Measurements from ENCODE around the gene OR56B1.

The OR56B1 gene

DNA sequence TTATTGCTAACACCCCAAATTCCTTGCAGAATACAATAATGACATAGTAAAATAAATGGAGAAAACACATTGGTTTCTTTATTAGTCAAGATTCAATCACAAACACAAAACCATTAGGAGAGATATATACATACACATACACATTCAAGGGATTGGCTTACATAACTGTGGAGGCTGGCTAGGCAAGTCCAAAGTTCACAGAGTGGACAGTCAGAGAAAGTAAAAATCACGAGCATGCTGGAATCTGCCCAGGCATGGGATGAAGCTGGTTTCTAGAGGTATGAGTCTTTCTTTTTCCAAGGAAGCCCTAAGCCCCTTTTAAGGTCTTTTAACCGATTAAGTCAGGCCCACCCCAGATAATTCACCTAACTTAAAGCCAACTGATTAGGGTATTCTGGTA is 13.6 kb upstream of the OR56B1 start:
- no peak for DNase-seq (ENCODE audit: low read depth)

DNA sequence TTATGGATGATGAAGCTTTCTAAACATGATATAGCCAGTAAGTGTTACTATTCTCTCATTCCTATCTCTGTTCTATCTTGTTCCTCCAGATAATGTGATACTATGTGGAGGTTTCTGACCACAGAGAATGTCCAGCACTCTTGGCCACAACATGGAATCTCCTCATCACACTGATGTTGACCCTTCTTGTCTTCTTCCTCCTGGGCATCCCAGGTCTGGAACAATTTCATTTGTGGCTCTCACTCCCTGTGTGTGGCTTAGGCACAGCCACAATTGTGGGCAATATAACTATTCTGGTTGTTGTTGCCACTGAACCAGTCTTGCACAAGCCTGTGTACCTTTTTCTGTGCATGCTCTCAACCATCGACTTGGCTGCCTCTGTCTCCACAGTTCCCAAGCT is 9.9 kb upstream of the OR56B1 start:
- H3K4me3 ChIP-seq (ENCODE audit: low read depth, low read length): no peak overlapping the region
- no peak for DNase-seq (ENCODE audit: low read depth)

More for the DNA sequence above, 13.6 kb upstream of the OR56B1 start:
- H3K4me3 ChIP-seq (ENCODE audit: low read depth, low read length): no peak overlapping the region

- H3K4me3 ChIP-seq (ENCODE audit: low read depth, low read length): no peak overlapping the region
- no peak for DNase-seq (ENCODE audit: low read depth)
Measured at GRCh38 chr11:5727691-5728090, 8.6 kb upstream of the OR56B1 start.

DNA sequence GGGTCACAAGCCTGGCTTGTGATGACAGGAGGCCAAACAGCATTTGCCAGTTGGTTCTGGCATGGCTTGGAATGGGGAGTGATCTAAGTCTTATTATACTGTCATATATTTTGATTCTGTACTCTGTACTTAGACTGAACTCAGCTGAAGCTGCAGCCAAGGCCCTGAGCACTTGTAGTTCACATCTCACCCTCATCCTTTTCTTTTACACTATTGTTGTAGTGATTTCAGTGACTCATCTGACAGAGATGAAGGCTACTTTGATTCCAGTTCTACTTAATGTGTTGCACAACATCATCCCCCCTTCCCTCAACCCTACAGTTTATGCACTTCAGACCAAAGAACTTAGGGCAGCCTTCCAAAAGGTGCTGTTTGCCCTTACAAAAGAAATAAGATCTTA is 843 bp downstream of the OR56B1 start:
- peak; percentile 78 for DNase-seq (ENCODE audit: low read depth)
- no peak overlapping the region for H3K4me3 ChIP-seq (ENCODE audit: low read depth, low read length)

DNA sequence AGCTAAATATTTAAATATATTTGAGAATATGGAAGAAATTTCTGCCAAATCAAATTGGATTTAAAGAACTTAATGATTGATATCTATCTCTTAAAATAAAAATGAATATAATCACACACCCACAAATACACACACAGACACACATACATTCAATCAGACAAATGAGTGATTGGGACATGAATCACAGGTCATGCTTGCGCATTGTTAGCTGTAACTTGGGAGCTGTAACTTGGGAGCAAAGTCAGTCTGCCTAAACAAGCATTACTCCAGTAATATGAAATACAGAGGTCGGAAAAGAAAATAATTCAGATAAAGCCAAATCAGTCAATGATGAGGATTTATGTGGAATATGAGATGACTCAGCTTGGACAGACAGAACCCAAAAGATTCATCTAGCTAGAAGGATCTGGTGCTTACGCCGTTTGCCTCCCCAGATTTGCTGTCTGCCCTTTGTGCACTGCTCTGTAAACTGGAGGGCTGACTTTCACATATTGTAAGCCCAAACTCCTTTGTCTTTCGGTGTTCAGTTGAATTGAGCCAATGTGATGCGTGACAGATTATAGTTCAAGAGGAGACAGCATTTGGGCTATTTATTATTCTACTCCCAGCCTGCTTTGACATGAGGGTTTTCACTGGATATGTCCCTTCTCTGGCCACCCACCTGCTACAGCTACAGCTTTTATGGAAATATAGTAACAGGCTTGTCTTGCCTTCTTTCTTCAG is 1.6 kb downstream of the OR56B1 start:
- no peak for DNase-seq (ENCODE audit: low read depth)

DNA sequence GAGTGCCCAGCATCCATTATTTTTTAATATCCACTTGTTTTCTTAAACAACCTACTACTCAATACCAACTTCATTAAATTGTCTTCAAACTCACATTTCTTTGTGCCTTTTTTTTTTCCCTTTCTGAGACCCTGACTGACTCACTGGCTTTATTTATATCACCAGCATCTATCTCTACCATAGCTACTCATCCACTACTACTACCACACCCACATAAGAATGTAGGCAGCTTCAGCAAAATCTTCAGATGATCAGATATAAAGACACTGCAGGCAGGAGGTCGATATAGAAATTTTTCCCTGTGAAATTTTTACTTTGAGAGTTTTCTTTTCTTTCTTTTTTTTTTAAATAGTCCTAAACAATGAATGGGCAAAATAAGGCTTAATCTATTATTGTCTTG is 2.2 kb downstream of the OR56B1 start:
- DNase-seq (ENCODE audit: low read depth): no peak
- no peak overlapping the region for H3K4me3 ChIP-seq (ENCODE audit: low read depth, low read length)

More for the DNA sequence above, 1.6 kb downstream of the OR56B1 start:
- H3K4me3 ChIP-seq (ENCODE audit: low read depth, low read length): no peak overlapping the region

GRCh38 chr11:5746614-5747013 is 10.4 kb downstream of the OR56B1 start:
- no peak overlapping the region for H3K4me3 ChIP-seq (ENCODE audit: low read depth, low read length)
- no peak for DNase-seq (ENCODE audit: low read depth)

GRCh38 chr11:5749836-5750235 is 13.6 kb downstream of the OR56B1 start:
- no peak for DNase-seq (ENCODE audit: low read depth)
- H3K4me3 ChIP-seq (ENCODE audit: low read depth, low read length): no peak overlapping the region

DNA sequence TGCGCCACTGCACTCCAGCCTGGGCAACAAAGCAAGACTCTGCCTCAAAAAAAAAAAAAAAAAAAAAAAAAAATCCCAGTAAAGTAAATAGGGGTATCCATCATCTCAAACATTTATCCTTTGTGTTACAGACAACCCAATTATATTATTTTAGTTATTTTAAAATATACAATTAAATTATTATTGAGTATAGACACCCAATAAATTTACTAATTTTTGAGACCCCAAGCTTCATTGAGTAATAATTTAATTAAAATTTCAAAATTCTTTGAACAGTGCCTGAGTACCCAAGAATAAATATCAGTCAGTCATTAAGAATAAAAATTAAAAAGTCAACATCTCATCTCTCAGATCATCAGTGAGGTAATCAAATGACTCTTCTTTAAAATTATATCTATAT is 17.7 kb downstream of the OR56B1 start, which contains the start of gene OR52N4:
Gene OR52N4, plus strand, starts transcription at position 301 of the 400 bp plus-strand sequence. CDS start 498 bp downstream, outside the sequence.
- no peak within 1 kb of the TSS for H3K4me3 ChIP-seq (ENCODE audit: low read depth, low read length)
- DNase-seq (ENCODE audit: low read depth): no peak

- no peak overlapping the region for H3K4me3 ChIP-seq (ENCODE audit: low read depth, low read length)
- no peak for DNase-seq (ENCODE audit: low read depth)
Measured at GRCh38 chr11:5767056-5767455, 30.8 kb downstream of the OR56B1 start.

DNA sequence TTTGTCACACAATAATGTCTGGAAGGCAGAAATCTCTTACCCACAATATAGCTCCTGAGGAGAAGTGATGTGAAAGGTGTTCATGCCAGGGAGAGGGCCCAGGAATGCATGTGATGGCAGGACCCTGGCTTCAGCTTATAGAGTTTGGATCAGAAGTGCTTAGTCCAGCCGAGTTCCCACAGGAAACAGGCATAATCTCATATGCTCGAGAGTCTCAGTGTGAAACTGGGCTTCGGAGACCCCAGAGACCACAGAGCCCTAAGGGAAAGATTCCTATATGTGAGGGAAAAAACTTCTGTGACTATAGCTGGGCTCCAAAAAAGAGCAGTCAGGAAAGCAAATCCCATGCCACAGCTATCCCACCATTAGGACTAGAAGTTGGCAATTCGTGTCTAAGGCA is 47.0 kb downstream of the OR56B1 start, which contains the start of gene OR52N5:
Gene OR52N5, minus strand, starts transcription at position 101 of the 400 bp plus-strand sequence. CDS start 4,721 bp downstream, outside the sequence.
- no peak within 1 kb of the TSS for H3K4me3 ChIP-seq (ENCODE audit: low read depth, low read length)
- DNase-seq (ENCODE audit: low read depth): no peak

Data from skeletal muscle cell (primary cell).